ENCODE data around the gene MRPL17.

MRPL17 gene

DNA sequence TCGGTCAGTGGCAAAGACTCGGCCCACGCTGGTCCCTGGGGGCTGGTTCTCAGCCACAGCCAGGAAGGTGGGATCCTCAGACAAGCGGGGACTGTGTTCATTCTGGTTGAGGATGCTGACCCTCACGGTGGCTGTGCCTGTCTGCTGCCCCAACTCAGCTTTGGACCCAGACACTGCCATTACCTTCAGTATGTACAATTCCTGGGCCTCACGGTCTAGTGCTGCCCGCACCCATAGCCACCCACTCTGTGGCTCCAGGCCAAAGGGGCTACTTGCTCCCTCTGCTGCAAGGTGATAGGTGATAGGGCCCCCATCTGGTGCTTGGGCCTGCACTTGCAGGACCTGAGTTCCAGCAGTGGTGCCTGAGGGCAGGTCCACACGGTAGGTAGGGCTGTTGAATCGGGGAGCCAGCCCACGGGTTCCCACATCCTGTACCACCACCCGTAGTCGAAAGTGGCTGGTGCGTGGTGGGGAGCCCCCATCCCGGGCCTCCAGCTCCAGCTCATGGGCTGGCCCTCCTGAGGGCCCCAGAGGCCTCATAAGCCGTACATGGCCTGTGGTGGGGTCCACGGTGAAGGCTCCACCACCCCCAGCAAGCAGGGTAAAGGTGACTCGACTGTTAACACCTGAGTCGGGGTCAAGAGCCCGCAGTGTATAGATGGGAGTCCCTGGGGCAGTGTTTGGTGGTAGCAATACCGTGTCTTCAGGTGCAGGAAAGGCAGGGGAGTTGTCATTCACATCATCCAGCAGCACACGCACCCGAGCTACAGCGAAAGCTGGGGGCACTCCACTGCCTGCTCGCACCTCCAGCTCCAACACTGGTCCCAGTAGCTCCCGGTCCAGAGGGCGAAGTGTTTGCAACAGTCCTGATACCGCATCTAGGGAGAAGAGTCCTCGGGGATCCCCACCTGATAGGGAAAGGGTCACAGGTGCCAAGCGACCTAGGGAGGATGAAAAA, 50.7 kb downstream of the MRPL17 start:
- no peak for DNase-seq (ENCODE audit: low spot score)

DNA sequence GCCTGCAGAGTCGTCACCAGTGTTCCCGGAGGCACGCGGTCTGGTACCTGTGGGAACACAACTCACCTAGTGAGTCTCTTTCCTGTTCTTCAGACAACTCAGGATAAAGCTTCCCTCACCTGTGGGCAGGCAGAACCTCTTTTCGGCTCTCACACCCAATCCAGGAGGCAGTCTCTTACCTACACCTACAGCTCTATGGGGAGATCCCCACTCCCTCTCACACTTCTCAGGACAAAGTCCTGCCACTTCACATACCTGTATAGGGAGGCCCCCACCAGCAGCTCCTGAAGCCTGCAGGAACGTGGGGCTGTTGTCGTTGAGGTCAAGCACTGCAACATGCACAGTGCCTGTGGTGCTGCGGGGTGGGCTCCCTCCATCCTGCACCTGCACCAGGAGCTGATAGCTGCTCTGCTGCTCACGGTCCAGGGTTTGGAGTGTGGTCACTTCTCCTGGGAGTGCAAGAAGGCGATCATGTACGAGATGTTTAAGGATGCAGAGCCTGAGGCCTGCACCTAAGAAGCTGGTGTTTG, 51.7 kb downstream of the MRPL17 start:
- no peak for DNase-seq (ENCODE audit: low spot score)

- no peak for DNase-seq (ENCODE audit: low spot score)
Observed at GRCh38 chr11:6630632-6631291, 52.4 kb downstream of the MRPL17 start.

All from GM03348 (cell line).